Activated CD8-positive, alpha-beta T cell treated with anti-CD3 and anti-CD28 coated beads, Interleukin-2, amount 10 ng/mL, durations not matched to agents 7 days and 5 days (primary cell): ENCODE results near the gene PAQR4. TPM values are rescaled to one million over a fixed set of nuclear protein-coding genes. Genes with fewer than 3 reads are reported as not detected.

ENCODE experiments used
- ATAC-seq: fragments of 150-1000 bp; cut with Tn5 transposase; one replicate; pipeline ENCODE4 v1.10.0; 2021; ENCODE audit warnings: moderate library complexity
- CTCF ChIA-PET: fragments of 350-600 bp; sonication (Branson Sonifier 250); formaldehyde crosslinking; loops from one replicate; lab custom pipeline; 2021; ENCODE audit warnings: antibody characterized with exemption; lab: Charles Lee
- POLR2A ChIA-PET: fragments of 350-600 bp; sonication (Branson Sonifier 250); formaldehyde crosslinking; loops from one replicate; lab custom pipeline; 2021; ENCODE audit warnings: antibody characterized with exemption; lab: Charles Lee
- DNase-seq: peaks from one replicate; pipeline ENCODE4 v3.0.0-alpha.2; 2020
- H3K27ac Mint-ChIP-seq: one replicate; pipeline ENCODE4 v1.8.0; 2021; ENCODE audit warnings: mild to moderate bottlenecking, mixed read lengths
- H3K27me3 Mint-ChIP-seq: one replicate; pipeline ENCODE4 v1.8.0; 2021; ENCODE audit warnings: low read depth, mixed read lengths
- H3K36me3 Mint-ChIP-seq: one replicate; pipeline ENCODE4 v1.8.0; 2021; ENCODE audit warnings: low read depth, mixed read lengths
- H3K4me1 Mint-ChIP-seq: one replicate; pipeline ENCODE4 v1.8.0; 2021; ENCODE audit warnings: low read depth, mixed read lengths
- H3K4me3 Mint-ChIP-seq: one replicate; pipeline ENCODE4 v1.8.0; 2021; ENCODE audit warnings: mild to moderate bottlenecking, mixed read lengths
- H3K9me3 Mint-ChIP-seq: one replicate; pipeline ENCODE4 v1.8.0; 2022; ENCODE audit warnings: mixed read lengths; ENCODE audit not compliant: insufficient read depth
- total RNA-seq, 2 experiments: library from RNA; stranded (reverse); gene quantifications; one replicate each; pipeline ENCODE4 v1.2.3, GENCODE V29; 2021

PAQR4 gene
- total RNA-seq, 2 experiments from 2014 or later = 53.6 to 57.7 TPM

DNA sequence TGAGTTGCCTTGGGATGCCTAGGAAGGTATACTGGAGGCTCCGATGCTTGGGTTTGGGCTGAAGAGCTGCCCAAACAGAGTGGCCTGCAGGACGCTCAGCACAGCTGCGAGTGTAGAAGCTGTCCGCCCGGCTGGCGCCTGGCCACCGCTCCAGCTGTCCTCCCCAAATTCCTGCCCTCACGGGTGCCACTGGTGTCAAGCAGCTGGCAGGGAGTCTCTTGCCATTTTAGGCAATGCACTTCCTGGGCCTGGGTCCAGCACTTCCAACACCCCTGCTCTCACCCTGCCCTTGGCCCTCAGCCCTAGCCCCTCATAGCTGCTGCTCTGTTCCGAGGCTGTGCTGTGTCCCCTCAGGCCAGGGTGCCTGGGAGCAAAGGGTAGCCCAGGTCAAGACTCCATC is 16.3 kb downstream of the PAQR4 start:
- H3K27me3 Mint-ChIP-seq = no peaks in the 10 kb centered on the region
- ATAC-seq (no peak), DNase-seq (no peak)
- ChIA-PET CTCF (interaction anchor here (1.1 to 1.4 kb wide), 2 partner anchors 13 to 19 kb away, joined by 3 read pairs; no protein-coding TSS in a partner anchor), POLR2A (no interaction called here)
- H3K27ac Mint-ChIP-seq = no peak overlapping the region
- H3K9me3 Mint-ChIP-seq = no peaks in the 10 kb centered on the region
- H3K36me3 Mint-ChIP-seq = no peaks in the 10 kb centered on the region
- peaks cover 26% of the 10 kb centered on the region for H3K4me1 Mint-ChIP-seq
- H3K4me3 Mint-ChIP-seq = no peak overlapping the region

DNA sequence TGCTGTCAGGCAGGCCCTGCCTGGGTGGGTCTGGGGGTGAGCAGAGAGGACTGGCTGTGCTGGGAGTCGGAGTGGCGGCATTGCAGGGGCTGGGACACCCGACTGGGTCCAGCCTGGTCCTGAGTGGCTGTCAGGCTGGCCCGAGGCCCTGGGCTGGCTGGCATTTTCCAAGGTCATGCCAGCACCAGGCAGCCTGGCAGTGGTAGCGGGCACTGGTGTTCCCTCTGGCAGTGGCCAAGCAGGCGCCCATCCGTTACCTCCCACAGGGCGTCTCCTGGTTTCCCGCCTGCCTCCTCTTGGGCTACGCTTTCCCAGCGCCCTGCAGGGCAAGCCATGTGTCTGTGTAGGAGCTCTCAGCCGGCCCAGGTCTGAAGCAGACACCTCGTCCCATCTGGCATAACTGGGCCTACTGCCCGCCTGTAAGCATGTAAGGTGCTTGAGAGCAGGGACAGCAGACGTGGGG is 16.8 kb downstream of the PAQR4 start:
- ChIA-PET POLR2A (no interaction called here), CTCF (interaction anchor here (1.4 kb wide), 1 partner anchor 14 kb away, joined by 3 read pairs; no protein-coding TSS in a partner anchor)
- ATAC-seq (no peak), DNase-seq (no peak)
- no peaks in the 10 kb centered on the region for H3K36me3 Mint-ChIP-seq
- no peaks in the 10 kb centered on the region for H3K27me3 Mint-ChIP-seq
- H3K27ac Mint-ChIP-seq = no peak overlapping the region
- H3K9me3 Mint-ChIP-seq = no peaks in the 10 kb centered on the region
- no peak overlapping the region for H3K4me3 Mint-ChIP-seq
- H3K4me1 Mint-ChIP-seq = peaks cover 23% of the 10 kb centered on the region

DNA sequence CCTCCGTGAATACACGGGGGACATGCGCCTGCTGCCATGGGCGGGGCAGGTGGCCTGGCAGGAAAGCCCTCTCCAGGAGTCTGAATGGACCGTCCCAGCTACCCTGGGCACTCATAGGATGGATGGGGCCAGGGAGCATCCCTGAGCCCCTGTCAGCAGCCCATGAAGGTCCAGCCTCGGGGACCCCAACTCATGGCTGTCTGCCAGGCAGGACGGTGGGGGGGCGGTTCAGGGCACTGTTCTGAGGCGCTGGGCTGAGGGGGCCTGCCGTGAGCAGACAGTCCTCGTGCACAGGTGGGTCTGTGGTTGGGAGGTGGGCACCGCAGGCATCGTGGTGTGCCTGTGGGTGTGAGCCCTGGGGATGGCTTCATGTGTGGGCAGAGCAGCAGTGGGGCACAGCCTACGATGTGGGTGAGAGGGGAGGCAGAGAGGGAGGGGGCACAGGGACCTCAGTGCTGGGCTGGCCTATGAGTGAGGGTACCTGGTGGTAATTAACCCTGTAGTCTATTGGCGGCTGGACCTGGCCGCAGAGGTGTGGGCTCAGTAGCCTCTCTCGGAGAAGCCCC is 17.6 kb downstream of the PAQR4 start:
- ChIA-PET POLR2A (no interaction called here), CTCF (interaction anchor here (1.1 kb wide), 1 partner anchor 17 kb away, joined by 3 read pairs; no protein-coding TSS in a partner anchor)
- H3K27ac Mint-ChIP-seq = no peak overlapping the region
- H3K9me3 Mint-ChIP-seq = no peaks in the 10 kb centered on the region
- H3K4me3 Mint-ChIP-seq = no peak overlapping the region
- DNase-seq = no peak
- no peak for ATAC-seq
- H3K27me3 Mint-ChIP-seq = no peaks in the 10 kb centered on the region
- no peaks in the 10 kb centered on the region for H3K36me3 Mint-ChIP-seq
- H3K4me1 Mint-ChIP-seq = peaks cover 15% of the 10 kb centered on the region

DNA sequence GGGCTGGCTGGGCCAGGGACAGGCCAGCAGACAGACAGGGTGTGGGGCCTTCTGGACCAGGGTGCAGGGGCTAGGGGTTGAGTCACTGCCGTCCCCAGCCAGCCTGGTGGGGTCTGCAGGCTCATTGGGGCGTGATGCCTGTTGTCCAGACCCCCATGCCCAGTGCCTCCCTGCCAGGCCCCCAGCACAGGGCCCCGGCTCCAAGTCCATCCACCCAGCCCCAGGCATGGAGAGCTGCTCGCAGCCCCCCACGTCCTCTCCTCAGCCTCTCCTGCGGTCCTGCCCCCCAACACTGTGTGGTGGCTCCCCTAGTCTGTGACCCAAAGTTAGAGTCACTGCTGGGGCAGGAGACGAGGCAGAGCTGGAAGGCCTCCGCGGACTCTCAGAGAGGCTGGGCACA is 18.1 kb downstream of the PAQR4 start:
- CTCF ChIA-PET = interaction anchor here (1.1 kb wide), 1 partner anchor 16 kb away, joined by 3 read pairs; no protein-coding TSS in a partner anchor
- Mint-ChIP-seq H3K9me3 (no peaks in the 10 kb centered on the region), H3K36me3 (no peaks in the 10 kb centered on the region), H3K27ac (no peak overlapping the region), H3K27me3 (no peaks in the 10 kb centered on the region), H3K4me3 (no peak overlapping the region), H3K4me1 (peaks cover 13% of the 10 kb centered on the region)
- POLR2A ChIA-PET = no interaction called here
- DNase-seq = no peak
- no peak for ATAC-seq

DNA sequence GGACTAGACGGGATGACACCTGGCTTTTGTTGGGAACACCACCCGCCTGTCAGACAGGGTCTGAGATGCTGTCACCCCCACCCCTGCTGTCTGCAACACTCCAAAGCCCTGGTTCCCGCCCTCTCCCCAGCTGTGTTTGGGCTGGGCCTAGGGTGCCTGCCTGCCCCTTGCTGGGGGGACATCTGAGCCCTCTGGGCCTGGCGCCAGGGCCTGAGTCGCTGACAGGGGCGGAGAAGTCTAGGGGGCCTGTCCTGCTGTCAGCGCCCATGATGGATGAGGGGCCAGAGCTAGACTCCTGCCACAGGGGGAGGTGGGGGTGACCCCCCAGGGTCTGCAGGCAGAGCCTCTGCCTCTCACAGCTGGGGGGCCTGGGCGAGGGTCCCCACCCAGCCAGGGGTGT is 18.7 kb downstream of the PAQR4 start:
- POLR2A ChIA-PET = no interaction called here
- Mint-ChIP-seq H3K36me3 (no peaks in the 10 kb centered on the region), H3K9me3 (no peaks in the 10 kb centered on the region), H3K4me1 (peaks cover 11% of the 10 kb centered on the region), H3K27ac (no peak overlapping the region), H3K4me3 (no peak overlapping the region), H3K27me3 (no peaks in the 10 kb centered on the region)
- DNase-seq (no peak), ATAC-seq (no peak)
- CTCF ChIA-PET = interaction anchor here (1.1 kb wide), 1 partner anchor 16 kb away, joined by 3 read pairs; no protein-coding TSS in a partner anchor

DNA sequence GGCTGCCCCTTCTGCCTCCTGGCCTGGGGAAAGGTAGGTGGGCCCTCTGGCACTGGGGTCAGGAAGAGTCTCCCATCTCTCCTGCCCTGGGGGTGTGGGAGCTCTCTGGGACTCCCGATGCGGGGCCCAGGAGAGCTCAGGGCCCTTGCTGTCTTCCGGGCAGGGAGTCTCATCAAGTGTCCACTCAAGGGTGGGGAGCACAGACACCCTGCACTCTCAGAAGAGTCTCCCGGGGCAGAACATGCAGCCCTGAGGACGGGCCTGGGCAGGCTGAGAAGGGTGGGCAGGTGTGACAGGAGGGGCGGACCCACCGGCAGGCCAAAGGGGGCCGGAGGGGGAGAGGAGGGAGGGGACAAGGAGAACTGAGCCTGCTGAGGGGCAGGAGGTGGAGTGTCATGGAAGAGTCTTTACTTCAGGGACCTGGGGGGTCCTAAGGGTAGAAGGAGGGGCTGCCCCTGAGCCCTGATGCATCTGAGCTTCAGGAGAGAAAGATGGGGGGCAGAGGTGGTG is 19.5 kb downstream of the PAQR4 start:
- Mint-ChIP-seq H3K36me3 (no peaks in the 10 kb centered on the region), H3K27me3 (no peaks in the 10 kb centered on the region), H3K9me3 (no peaks in the 10 kb centered on the region), H3K27ac (no peak overlapping the region), H3K4me1 (peaks cover 5% of the 10 kb centered on the region), H3K4me3 (no peak overlapping the region)
- ChIA-PET CTCF (no interaction called here), POLR2A (no interaction called here)
- DNase-seq (no peak), ATAC-seq (no peak)

DNA sequence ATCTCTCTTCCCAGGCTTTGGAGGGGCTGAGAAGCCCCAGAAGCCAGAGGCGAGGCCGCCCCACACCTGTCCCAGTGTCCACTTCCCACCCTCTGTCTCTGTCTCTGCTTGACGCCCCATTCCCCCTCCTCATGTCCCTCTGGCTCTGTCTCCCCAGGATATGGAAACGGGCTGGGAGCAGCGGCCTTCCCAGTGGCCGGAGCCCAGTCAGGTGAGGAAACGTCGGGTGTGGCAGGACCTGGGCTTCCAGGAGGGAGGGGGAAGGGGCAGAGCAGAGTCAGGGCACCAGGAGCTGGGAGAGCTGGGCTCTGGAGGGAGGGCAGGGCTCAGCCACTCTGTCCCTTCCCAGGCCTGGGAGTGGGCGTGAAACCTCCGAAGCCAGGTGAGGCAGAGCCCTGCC is 21.7 kb downstream of the PAQR4 start:
- Mint-ChIP-seq H3K4me1 (no peaks in the 10 kb centered on the region), H3K36me3 (no peaks in the 10 kb centered on the region), H3K4me3 (no peak overlapping the region), H3K27ac (no peak overlapping the region), H3K27me3 (no peaks in the 10 kb centered on the region), H3K9me3 (no peaks in the 10 kb centered on the region)
- DNase-seq = no peak
- CTCF ChIA-PET = no interaction called here
- no peak for ATAC-seq
- POLR2A ChIA-PET = no interaction called here

DNA sequence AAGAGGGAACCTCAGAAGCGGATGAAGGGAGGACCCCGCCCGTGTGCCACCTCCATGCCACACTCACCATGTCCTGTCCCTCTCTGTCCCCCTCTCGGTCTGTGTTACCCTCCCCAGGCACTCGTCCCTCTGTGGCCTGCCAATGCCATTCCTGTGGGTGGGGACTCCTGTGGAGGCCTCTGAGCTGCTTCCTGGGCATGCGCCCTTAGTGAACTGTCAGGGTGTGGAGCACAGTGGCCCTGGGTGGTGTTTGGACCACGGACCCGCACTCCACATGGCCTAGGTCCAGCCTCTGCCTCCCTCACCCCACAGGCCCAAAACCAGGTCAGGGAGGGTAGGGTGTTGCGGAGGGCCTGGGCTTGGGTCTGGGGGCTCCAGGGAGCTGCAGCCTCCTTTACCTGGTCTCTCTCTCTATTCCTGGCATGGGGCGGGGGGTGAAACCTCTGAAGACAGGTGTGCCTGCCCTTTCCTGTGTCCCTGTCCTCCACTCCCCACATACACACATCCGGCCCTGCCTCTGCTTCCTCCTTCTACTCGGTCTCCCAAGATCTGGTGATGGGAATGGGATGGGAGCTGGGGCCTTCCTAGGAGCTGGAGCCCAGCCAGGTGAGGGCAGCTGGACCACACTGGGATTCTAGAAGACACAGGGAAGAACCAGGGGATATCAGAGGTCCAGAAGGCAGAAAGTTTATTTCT is 22.6 kb downstream of the PAQR4 start:
- ATAC-seq = no peak
- ChIA-PET POLR2A (no interaction called here), CTCF (no interaction called here)
- no peak overlapping the region for H3K27ac Mint-ChIP-seq
- no peaks in the 10 kb centered on the region for H3K9me3 Mint-ChIP-seq
- no peak for DNase-seq
- H3K36me3 Mint-ChIP-seq = no peaks in the 10 kb centered on the region
- no peak overlapping the region for H3K4me3 Mint-ChIP-seq
- H3K4me1 Mint-ChIP-seq = no peaks in the 10 kb centered on the region
- no peaks in the 10 kb centered on the region for H3K27me3 Mint-ChIP-seq

DNA sequence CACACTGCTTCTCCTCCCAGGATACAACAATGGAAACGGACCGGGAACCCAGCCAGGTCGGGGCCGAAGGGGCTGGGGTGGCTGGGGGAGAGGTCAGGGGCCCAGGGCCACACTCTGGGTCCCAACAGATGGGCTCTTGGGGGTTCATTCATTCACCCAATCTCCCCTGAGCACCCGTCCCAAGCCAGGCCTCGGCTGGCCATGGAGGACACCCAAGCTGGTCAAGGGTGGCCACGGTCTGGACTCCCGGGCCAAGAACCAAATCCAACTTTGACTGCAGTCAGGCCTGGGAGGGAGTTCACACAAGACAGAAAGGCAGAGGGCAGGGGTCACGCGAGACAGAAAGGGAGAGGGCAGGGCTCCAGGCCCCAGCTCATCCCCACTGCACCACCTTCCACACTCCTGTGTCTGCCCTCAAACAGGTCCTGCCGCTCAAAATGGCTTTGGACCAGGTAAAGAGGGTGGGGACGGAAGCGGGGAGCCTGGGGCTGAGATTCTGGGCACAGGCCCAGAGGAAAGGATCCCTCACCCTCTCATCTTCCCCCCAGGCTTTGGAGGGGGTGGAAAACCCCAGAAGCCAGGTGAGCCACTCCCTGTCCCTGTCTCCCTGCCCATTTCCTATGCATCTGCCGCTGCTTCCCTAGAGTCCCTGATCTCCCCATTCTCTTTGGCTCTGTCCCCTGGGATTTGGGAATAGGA is 23.4 kb downstream of the PAQR4 start:
- DNase-seq = no peak
- ChIA-PET POLR2A (no interaction called here), CTCF (interaction anchor here (0.9 kb wide), 1 partner anchor 11 kb away, joined by 3 read pairs; no protein-coding TSS in a partner anchor)
- Mint-ChIP-seq H3K9me3 (no peaks in the 10 kb centered on the region), H3K4me1 (no peaks in the 10 kb centered on the region), H3K36me3 (no peaks in the 10 kb centered on the region), H3K4me3 (no peak overlapping the region), H3K27ac (no peak overlapping the region), H3K27me3 (no peaks in the 10 kb centered on the region)
- ATAC-seq = no peak

DNA sequence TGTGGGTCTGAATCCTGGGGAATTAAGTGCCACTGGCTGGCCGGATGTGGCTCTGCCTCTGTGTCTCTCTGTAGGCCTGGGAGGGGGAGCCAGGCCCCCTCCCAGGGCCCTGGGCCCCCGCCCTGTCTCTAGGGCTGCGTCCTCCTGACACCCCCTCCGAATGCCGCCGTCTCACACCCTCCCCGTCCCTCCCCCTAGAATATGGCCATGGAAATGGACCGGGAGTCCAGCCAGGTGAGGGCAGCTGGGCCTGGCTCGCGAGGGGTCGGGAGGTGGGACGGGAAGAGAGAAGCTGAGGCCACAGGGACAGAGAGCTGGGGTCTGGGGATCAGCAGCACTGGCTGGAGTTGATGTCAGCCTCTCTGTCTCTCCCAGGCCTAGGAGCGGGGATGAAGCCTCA is 27.1 kb downstream of the PAQR4 start:
- ChIA-PET POLR2A (no interaction called here), CTCF (no interaction called here)
- no peak overlapping the region for H3K27ac Mint-ChIP-seq
- H3K9me3 Mint-ChIP-seq = no peaks in the 10 kb centered on the region
- ATAC-seq (no peak), DNase-seq (no peak)
- H3K4me3 Mint-ChIP-seq = no peak overlapping the region
- H3K36me3 Mint-ChIP-seq = no peaks in the 10 kb centered on the region
- H3K27me3 Mint-ChIP-seq = no peaks in the 10 kb centered on the region
- no peaks in the 10 kb centered on the region for H3K4me1 Mint-ChIP-seq

DNA sequence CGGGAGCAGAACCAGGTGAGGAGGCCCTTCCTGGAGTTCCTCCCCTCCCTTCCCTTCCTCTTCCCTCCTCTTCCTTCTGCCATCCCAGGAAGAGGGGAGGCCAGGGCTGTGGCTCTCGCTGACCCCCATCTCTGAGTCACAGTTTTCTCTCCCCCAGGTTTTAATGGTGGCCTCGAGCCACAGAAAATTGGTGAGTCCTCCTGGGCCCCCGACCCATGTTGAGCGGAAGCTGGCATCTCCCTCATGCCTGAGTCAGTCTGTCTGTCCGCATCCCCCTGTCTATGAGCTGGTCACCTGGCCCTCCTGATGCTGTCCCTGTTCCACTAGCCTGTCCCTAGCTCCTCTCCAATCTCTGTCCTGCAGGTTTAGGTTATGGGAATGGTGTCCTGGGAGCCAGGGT is 30.8 kb downstream of the PAQR4 start:
- Mint-ChIP-seq H3K27ac (no peak overlapping the region), H3K9me3 (no peaks in the 10 kb centered on the region), H3K36me3 (no peaks in the 10 kb centered on the region), H3K4me1 (peaks cover 3% of the 10 kb centered on the region), H3K4me3 (no peak overlapping the region), H3K27me3 (peaks cover 2% of the 10 kb centered on the region)
- CTCF ChIA-PET = interaction anchor here (11.7 kb wide), 1 partner anchor 31 kb away, joined by 213 read pairs; no protein-coding TSS in a partner anchor
- POLR2A ChIA-PET = no interaction called here
- DNase-seq = no peak
- no peak for ATAC-seq
